Neural crest cell (in vitro differentiated cells): ENCODE results near the gene EFCAB13. TPM values are rescaled to one million over a fixed set of nuclear protein-coding genes. Genes with fewer than 3 reads are reported as not detected.
A peak's percentile ranks its signal among the peaks of the same experiment; 100 is the strongest.
"Not testable (repeated sequence)": the region's sequence is repeated elsewhere in the genome, so short reads cannot be mapped to it uniquely, and the experiment has no call there.

Source experiments
- DNase-seq: peaks from one replicate; pipeline ENCODE4 v3.0.0; 2021; ENCODE audit warnings: low read depth, mixed read lengths, low spot score
- H3K27ac Mint-ChIP-seq: one replicate; pipeline ENCODE4 v1.8.0; 2021; ENCODE audit warnings: mild to moderate bottlenecking, mixed read lengths; ENCODE audit not compliant: unreplicated experiment
- H3K27me3 Mint-ChIP-seq: 2 replicates; pipeline ENCODE4 v1.8.0; 2021; ENCODE audit warnings: low read depth, mild to moderate bottlenecking, mixed read lengths
- H3K36me3 Mint-ChIP-seq: 2 replicates; pipeline ENCODE4 v1.8.0; 2021; ENCODE audit warnings: low read depth, mild to moderate bottlenecking, mixed read lengths
- H3K4me1 Mint-ChIP-seq: 2 replicates; pipeline ENCODE4 v1.8.0; 2021; ENCODE audit warnings: mixed read lengths
- H3K4me3 Mint-ChIP-seq: one replicate; pipeline ENCODE4 v1.8.0; 2021; ENCODE audit warnings: mild to moderate bottlenecking, mixed read lengths
- H3K9me3 Mint-ChIP-seq: 2 replicates; pipeline ENCODE4 v1.8.0; 2021; ENCODE audit warnings: mixed read lengths
- CTCF ChIP-seq: fragments of 200-600 bp; sonication (generic); conservative IDR thresholded peaks from 2 replicates; pipeline ENCODE4 v1.5.0; 2021; ENCODE audit warnings: antibody characterized with exemption, mild to moderate bottlenecking
- total RNA-seq: library from RNA; stranded (reverse); gene quantifications from 2 replicates; pipeline ENCODE4 v1.2.1, GENCODE V29; 2021

EFCAB13 gene
- total RNA-seq, 1 donor from 2014 or later = 2.2 TPM

DNA sequence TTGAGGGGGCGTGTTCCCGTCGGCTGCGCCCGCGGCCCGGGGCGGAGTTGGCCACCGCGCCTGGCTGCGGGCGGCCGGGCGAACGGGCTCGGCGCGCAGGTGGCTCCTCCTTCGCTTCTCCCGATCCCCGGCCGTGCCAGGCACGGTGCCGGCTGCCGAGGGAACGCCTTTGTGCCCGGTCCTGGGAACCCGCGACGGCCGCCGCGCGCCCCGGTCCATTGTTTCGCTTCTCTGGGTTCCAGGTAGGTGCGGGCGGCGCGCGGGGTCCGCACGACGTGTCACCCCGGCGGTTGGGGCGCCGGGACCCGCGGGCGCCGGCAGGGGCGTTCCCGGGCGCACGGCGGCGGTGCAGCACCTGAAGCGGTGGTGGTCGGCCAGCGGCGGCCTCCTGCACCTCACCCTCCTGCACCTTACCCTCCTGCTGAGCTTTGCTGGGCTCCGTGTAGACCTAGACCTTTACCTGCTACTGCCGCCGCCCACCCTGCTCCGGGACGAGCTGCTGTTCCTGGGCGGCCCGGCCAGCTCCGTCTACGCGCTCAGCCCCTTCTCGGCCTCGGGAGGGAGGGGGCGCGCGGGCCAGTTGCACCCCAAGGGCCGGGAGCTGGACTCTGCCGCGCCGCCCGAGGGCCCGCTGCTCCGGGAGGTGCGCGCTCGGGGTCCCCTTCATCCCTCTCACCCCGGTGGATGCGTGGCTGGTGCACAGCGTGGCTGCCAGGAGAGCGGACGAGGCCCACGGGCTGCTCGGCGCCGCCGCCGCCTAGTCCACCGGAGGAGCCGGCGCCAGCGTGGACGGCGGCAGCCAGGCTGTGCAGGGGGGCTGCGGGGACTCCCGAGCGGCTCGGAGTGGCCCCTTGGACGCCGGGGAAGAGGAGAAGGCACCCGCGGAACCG, 99.9 kb downstream of the EFCAB13 start:
- peak; percentile 3 for DNase-seq
- peaks cover 10% of the 10 kb centered on the region for H3K9me3 Mint-ChIP-seq
- H3K27me3 Mint-ChIP-seq = peaks cover 37% of the 10 kb centered on the region
- H3K4me3 Mint-ChIP-seq = peak overlapping the region; percentile 76
- H3K27ac Mint-ChIP-seq = no peak overlapping the region
- peaks cover 6% of the 10 kb centered on the region for H3K4me1 Mint-ChIP-seq
- peaks cover 27% of the 10 kb centered on the region for H3K36me3 Mint-ChIP-seq
- no peak for TF ChIP-seq CTCF

GRCh38 chr17:47425233-47425632, 101.5 kb downstream of the EFCAB13 start:
- not testable (repeated sequence) for DNase-seq, H3K27ac Mint-ChIP-seq, H3K9me3 Mint-ChIP-seq, H3K4me1 Mint-ChIP-seq, H3K4me3 Mint-ChIP-seq
- H3K27me3 Mint-ChIP-seq = peaks cover 37% of the 10 kb centered on the region
- peaks cover 27% of the 10 kb centered on the region for H3K36me3 Mint-ChIP-seq

- Mint-ChIP-seq H3K27me3 (peaks cover 37% of the 10 kb centered on the region), H3K36me3 (peaks cover 27% of the 10 kb centered on the region)
- H3K4me3 Mint-ChIP-seq, H3K9me3 Mint-ChIP-seq, H3K27ac Mint-ChIP-seq, DNase-seq, H3K4me1 Mint-ChIP-seq: not testable (repeated sequence)
These were observed 102.3 kb downstream of the EFCAB13 start for GRCh38 chr17:47425887-47426635.

- no peak for TF ChIP-seq CTCF
- peaks cover 7% of the 10 kb centered on the region for H3K9me3 Mint-ChIP-seq
- no peak overlapping the region for H3K4me3 Mint-ChIP-seq
These were observed 104.2 kb downstream of the EFCAB13 start for GRCh38 chr17:47427985-47428384.

DNA sequence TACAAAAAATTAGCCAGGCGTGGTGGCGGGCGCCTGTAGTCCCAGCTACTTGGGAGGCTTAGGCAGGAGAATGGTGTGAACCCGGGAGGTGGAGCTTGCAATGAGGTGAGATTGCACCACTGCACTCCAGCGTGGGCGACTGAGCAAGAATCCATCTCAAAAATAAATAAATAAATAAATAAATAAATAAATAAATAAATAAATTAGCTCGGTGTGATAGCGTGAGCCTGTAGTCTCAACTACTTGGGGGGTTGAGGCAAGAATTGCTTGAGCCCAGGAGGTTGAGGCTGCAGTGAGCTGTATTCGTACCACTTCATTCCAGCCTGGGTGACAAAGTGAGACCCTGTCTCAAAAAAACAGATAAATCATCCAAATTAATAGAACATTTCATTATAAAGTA, 108.5 kb downstream of the EFCAB13 start:
- not testable (repeated sequence) for DNase-seq, H3K27ac Mint-ChIP-seq, H3K4me1 Mint-ChIP-seq, H3K27me3 Mint-ChIP-seq, H3K4me3 Mint-ChIP-seq
- peaks cover 36% of the 10 kb centered on the region for H3K36me3 Mint-ChIP-seq
- H3K9me3 Mint-ChIP-seq = peaks cover 24% of the 10 kb centered on the region

More at GRCh38 chr17:47427985-47428384, 104.2 kb downstream of the EFCAB13 start:
- Mint-ChIP-seq H3K27ac (no peak overlapping the region), H3K27me3 (peaks cover 25% of the 10 kb centered on the region), H3K36me3 (peaks cover 25% of the 10 kb centered on the region), H3K4me1 (peaks cover 2% of the 10 kb centered on the region)
- no peak for DNase-seq

- peaks cover 2% of the 10 kb centered on the region for H3K36me3 Mint-ChIP-seq
- H3K9me3 Mint-ChIP-seq = no peaks in the 10 kb centered on the region
- H3K27ac Mint-ChIP-seq = no peak overlapping the region
- DNase-seq = no peak
- no peak overlapping the region for H3K4me3 Mint-ChIP-seq
- no peaks in the 10 kb centered on the region for H3K4me1 Mint-ChIP-seq
- TF ChIP-seq CTCF = no peak
- H3K27me3 Mint-ChIP-seq = no peaks in the 10 kb centered on the region
These were observed 141.4 kb downstream of the EFCAB13 start for GRCh38 chr17:47465165-47465564.

DNA sequence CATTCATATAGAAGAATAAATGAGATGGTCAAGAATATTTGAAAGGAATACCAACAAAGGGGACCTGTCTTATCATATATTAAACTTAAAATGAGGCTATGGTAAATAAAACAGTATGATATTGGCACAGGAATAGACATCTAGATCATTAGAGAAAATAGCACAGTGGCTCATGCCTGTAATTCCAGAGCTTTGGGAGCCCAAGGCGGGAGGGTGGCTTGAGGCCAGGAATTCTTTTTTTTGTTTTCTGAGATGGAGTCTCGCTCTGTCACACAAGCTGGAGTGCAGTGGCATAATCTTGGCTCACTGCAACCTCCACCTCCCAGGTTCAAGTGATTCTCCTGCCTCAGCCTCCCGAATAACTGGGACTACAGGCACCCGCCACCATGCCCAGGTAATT, 143.2 kb downstream of the EFCAB13 start:
- DNase-seq, H3K9me3 Mint-ChIP-seq, H3K27ac Mint-ChIP-seq, H3K27me3 Mint-ChIP-seq, H3K4me1 Mint-ChIP-seq, H3K36me3 Mint-ChIP-seq, H3K4me3 Mint-ChIP-seq: not testable (repeated sequence)
